Stimulated activated CD8-positive, alpha-beta memory T cell treated with anti-CD3 and anti-CD28 coated beads, Interleukin-12 subunit alpha, Interleukin-12 subunit beta, amount 100 ng/mL, for 4 hours (primary cell): ENCODE measurements around the gene NR6A1.
"Not testable (repeated sequence)": the region's sequence is repeated elsewhere in the genome, so short reads cannot be mapped to it uniquely, and the experiment has no call there.

Source experiments
- DNase-seq: peaks from one replicate; pipeline ENCODE4 v3.0.0-alpha.2; 2020; ENCODE audit warnings: low read depth

NR6A1 gene

DNA sequence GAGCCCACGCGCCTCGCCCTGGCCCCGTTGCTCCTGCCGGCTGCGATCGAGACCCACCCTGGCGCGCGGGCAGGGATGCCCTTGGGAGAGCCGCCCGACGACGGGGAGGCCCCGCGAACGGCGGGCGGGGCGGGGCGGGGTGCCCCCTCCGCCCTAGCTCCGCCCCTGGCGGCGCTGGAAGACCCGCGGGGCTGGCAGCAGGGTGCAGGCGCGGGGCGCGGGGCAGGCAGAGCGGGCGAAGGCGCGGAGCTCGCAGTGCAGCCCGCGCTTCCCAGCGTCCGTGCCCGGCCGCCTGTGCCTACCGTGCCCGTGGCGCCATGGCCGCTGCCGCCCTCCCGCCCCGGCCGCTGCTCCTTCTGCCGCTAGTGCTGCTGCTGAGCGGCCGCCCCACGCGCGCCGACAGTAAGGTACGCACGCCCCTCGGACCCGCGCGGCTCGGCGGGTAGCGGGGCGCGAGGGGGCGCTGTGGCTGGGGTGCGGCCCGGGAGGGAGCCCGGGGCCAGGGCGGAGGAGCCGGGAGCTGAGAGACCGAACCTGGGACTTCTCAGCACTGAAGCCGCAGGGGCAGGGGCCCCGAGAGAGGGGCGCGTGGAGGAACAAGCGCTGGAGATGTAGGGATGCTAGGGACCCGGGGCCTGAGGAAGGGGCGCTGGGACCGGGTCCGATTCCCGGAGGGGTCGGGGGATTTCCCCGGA, 6.0 kb upstream of the NR6A1 start, which contains the start of gene OLFML2A:
Gene OLFML2A, plus strand, starts transcription at position 180 of the 695 bp plus-strand sequence. Its CDS starts 138 bp downstream, at position 318.
- peak; percentile 10 for DNase-seq

- no peak for DNase-seq
Measured at GRCh38 chr9:124776618-124776953, 5.5 kb upstream of the NR6A1 start.

GRCh38 chr9:124774129-124774978, 3.2 kb upstream of the NR6A1 start:
- peak; percentile 58 for DNase-seq

DNA sequence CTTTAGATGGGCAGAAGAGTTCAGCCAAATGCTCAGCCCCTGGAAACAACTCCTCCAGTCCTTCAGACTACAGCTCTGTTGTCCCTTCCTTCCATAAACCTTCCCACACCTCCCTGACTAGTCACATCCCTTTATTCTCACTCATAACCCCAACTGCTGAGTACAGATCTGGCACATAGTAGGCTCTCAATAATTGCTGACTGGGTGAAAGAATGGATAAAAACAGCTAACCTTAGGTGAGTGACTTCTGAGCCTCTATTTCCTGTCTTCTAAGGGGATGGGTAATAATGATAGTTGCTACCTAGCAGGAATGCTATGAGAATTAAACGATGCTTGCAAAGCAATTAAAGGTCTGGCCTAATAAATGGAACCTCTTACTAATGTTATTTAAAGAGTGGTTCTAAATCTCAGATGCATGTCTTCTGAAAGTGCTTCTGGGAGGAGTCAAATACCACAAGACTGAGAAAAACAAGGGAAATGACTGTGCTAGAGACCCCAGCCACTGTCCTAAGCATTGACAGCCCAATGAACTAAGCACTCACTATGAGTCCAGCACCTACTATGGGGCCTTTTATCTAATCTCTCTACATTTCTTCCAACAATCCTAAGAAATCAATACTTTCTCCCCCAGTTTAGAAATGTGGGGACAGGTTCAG, 2.5 kb upstream of the NR6A1 start:
- DNase-seq: no peak

DNA sequence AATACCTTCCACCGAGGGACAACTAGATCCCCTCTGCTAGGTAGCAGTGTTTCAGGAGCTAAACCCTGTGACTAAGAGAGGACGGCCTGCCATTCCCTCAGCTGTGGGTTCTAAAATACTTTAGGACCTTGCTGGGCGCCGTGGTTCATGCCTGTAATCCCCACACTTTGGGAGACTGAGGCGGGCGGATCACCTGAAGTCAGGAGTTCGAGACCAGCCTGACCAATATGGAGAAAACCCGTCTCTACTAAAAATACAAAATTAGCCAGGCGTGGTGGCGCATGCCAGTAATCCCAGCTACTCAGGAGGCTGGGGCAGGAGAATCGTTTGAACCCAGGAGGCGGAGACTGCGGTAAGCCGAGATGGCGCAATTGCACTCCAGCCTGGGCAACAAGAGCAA, 1.8 kb upstream of the NR6A1 start:
- DNase-seq: not testable (repeated sequence)

DNA sequence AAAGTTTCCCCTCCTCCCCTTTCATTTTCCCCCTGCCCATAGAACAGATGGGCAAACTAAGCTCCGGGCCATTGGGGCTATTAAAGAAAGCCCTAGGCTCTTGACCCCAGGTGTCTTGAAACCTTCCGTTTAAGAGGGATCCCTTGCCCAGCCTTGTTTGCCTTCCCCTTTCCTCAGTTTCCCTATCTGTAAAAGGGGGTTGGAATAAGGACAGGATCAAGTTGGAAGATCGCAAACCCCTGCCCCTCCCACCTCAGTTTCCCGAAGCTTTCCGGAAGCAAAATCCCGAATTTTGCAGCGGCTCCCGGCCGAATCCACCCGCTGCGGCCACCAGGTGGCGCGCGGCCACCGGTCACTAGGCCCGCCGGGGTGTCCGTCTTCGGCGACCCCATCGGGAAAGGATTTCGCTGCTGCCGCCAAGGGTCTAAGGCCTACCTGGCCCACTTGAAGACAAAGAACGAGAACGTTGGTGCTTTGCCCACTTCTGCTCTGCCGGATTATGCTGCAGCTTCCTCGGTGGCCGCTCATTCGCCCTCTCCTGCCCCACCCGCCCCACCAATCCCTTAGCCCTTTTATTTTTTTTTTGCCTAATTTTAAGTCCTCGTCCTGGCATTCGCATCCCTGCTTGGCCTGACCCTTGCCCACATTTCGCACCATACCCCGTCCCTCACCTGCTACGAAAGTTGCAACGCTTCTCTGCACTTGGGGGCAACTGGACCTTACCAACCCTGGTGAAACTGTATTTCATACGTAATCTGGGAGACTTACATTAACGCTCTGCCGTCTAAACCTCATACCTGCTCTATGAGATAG, 962 bp upstream of the NR6A1 start:
- no peak for DNase-seq

GRCh38 chr9:124770359-124771020, 621 bp downstream of the NR6A1 start:
- no peak for DNase-seq

DNA sequence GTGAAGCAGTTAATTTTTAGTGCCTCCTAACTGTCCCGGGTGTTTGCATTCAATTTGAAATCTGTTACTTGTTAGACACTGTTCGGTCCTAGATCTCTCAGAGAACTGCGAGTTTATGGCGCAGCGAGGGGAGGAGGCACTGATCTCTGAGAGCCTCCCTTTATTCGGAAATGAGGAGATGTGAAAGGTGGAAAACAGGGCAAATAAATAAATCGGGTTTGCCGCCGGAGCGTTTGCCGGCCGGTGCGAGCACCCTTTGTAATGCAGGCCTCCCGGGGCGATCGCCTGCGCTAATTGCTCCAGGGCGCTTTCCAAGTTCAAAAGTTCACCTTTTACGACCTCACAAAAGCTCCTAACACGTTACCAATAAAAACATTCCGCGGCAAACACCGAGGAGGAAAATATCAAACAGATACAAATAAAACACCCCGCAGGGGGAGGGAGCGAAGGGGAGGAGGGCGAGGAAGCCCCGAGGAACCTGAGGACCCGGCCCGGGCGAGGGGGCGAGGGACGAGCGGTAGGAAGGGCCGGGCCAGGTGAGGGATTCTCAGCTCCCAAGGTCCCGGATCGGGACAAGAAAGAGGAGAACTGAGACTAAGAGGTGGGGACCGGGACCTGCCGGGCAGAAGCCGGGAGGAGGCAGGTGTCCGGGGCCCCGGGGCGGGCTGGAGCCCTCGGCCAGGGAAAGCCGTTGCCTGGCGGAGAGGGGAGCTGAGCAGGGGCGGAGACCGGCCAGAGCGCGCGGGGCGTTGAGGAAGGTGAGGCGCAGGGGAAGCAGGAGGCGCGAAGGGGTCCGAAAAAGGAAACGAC, 1.4 kb downstream of the NR6A1 start:
- DNase-seq: no peak

DNA sequence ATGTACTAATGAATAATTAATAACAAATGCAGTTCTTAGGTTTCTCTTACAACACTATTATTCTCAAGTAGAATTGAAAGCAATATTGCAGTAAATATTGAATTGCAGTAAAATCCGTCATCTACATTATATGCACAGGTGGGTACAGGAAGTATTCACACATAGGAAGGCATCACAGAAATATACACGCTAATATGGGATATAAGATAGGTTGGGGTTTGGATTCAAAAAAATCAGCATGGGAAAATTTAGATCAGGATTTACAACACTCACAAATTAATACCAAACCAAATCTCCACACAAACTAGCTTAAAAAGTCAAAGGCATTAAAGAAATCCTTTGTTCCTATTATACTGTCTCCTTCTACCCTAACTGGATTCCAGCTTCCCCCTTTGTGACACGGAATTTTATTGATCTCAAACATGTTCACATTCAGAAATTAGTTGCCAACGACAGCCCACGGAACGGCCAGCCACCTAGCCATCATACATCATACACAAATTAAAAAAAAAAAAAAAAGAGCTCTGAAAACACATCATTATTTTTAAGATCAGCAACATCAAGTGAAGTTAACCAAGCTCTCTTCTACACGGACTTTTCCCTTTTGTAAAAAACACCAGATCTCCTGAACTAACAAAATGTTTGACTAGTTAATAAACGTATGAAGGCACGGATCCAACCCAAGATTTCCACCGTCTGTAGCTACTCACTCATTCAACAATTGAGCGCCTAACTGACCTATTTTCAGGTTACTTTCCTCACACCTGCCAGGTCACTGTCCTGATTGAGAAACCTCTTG, 2.2 kb downstream of the NR6A1 start:
- DNase-seq: no peak

- no peak for DNase-seq
Measured at GRCh38 chr9:124768334-124768733, 2.8 kb downstream of the NR6A1 start.

GRCh38 chr9:124767821-124768220, 3.3 kb downstream of the NR6A1 start:
- no peak for DNase-seq

DNA sequence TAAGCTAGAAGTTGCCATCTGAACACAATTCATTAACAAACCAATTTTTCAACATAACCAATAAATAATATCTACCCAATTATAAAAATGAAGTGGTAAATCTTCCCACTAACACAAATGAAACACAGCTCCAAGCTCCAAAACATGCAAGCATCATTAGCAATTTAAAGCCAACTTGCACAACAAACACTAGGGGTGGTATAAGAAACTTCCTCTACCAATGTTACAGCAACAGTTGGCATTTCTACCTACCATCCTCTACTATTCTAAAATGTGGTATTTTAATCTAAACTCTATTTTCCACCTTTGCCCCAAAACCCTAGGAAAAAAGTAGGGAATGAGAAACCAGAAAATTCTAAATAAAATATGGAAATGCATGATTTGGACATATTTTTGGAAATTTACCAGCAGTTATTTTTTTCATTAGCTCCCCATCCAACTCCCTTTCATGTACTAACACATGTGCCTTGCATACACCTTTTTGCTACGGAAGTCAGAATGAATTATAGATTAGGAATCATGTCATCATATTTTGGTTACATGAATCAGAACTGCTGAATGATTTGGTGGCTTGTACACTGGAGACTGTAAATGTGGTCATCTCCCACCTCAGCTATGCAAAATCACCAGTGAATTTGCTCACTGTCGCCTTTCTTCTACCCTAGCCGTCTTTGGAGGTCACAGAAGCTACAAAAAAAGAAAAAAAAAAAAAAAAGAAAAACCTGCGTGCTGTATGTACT, 4.1 kb downstream of the NR6A1 start:
- DNase-seq: no peak

DNA sequence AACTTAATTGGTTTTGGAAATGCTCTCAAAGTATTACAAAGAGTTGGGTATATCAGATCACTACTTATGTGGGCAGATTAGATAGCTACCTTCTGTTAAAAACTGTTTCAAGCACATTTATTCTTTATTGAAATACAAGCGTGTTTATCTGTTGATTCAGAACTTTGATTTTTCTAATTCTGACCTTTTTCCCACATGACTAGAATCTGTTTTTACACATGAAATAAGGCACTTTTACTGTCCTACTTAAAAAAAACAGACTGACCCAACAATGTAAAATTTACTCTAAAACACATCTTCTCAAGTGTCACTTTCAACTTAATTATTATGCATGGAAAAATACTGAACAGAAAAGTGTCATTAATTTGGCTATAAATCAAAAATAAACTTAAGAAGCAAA, 4.8 kb downstream of the NR6A1 start:
- no peak for DNase-seq

DNA sequence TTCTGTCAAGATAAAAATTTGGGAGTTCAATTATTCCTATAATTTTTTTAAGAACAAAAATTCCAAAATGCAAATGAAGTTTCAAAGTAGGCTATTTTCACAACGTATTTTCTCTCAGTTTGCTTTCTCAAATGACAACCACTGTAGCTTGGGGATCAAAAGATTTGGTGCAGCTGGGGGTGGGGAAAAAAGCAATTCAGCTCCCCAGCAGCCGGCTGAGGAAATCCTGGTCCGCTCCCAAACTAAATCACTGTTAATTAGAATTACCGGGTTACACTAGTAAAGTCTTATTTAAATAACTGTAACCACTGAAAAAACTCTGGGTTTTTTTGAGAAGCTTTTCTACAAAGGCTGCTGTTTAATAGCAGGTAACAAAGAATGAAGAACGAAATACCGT, 5.7 kb downstream of the NR6A1 start:
- DNase-seq: no peak

DNA sequence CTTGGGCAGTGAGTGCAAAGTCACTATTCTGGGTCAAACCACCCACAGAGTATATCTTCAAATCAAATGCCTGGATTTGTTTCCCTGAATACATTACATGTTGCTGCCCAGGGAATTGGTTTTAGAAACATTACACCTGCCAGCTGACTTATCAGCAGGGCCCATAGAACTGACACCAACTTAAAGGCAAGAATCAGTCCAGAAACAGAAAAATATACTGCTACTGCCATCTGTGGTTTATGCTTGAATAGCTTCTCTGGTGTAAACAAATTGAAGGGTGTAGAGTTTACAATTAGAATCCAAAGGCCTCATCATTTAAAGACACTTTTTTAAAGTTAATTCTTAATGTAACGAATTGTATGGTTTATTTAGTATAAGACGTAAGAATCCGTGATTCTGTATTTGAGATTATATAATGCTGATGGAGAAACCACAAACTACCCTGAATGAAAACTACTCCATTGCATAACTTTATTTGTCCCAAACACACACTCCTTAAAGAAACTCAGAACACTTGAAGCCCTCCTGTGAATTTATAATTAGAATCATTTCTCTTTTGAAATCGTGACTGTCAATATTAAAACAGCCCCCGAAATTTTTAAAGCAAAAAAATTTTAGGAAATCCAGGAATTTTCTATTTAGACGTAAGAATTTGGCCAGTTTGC, 6.2 kb downstream of the NR6A1 start:
- no peak for DNase-seq

DNA sequence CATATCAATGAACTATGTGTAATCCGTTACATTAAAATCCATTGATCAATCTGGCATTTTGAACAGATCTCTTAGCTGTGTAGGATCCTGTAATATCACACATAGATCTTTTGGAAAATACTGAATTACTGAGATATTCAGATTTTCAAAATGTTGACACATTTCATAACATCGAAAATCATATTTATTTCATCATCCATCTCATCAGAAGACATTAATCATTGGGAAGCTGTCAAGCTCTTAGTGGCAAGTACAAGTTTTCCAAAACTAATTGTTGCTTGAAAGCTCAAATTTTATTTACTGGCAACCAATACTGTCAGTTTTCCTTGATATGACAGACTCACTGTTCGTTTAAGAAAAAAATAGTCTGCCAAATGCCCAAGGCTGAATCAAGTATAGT, 8.5 kb downstream of the NR6A1 start:
- no peak for DNase-seq

GRCh38 chr9:124761710-124762109, 9.4 kb downstream of the NR6A1 start:
- no peak for DNase-seq

- DNase-seq: no peak
Measured at GRCh38 chr9:124761196-124761595, 9.9 kb downstream of the NR6A1 start.

- no peak for DNase-seq
Measured at GRCh38 chr9:124760719-124761118, 10.4 kb downstream of the NR6A1 start.
